HG02798 (cell line): Measurements from ENCODE around the gene TMEM266.

Experiments used
- ATAC-seq: cut with Tn5 transposase; IDR thresholded peaks from one replicate; pipeline ENCODE4 v1.9.1; 2021; ENCODE audit warnings: mild to moderate bottlenecking; ENCODE audit not compliant: unreplicated experiment, poor library complexity

The TMEM266 gene

DNA sequence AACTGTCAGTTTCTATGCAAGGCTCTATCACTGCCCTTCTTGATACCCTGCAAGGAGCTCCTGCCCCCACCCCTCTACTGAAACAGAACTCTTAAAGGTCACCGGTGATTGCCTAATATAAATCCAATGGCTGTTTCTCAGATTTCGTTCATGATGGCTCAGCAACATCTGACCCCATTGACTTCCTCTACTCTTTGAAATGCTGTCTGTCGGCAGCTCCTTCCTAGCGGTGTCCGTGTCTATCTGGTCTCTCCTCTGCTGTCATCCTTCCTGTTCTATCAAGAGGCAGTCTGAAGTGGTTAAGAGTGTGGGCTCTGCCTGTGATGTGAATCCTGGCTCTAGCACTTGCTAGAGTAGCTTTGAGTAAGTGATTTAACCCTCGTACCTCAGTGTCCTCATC is 5.5 kb downstream of the TMEM266 start:
- ATAC-seq: no peak

DNA sequence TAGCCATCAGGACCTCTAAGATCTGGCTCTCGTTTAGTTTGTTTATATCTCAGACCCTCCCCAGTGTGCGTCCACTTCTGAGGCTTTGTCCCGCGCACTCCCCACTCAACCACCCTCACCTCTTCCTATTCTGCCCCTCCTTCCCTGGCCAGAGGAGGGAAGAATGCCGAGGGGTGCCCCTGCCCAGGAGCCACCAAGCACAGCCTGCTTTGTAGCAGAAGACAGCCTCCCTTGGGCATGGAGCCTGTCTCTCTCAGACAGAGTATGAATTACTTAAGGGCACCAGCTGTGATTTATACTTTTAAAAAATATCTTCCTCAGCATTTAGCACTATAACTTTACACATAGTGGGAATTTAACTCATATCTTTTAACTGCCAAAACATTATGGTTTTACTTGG is 6.0 kb downstream of the TMEM266 start:
- no peak for ATAC-seq

DNA sequence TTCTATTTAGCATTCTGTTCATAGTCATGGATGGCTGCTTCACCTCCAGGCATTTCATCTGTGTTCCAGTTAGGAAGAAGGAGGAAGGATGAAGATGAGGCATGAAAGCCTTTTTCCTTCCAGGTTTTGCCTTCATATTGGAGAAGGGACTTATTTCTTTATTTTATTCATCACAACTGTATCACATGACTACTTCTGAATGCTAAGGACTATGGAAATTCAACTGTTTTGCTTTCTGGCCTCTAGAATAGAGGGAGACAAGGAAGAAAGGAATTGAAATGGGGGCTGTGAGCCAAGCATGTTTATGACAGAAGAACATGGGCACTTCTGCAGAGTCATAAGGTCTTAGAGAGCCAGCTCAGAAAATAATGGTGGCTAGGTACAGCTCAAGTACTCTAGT is 10.4 kb downstream of the TMEM266 start:
- no peak for ATAC-seq

DNA sequence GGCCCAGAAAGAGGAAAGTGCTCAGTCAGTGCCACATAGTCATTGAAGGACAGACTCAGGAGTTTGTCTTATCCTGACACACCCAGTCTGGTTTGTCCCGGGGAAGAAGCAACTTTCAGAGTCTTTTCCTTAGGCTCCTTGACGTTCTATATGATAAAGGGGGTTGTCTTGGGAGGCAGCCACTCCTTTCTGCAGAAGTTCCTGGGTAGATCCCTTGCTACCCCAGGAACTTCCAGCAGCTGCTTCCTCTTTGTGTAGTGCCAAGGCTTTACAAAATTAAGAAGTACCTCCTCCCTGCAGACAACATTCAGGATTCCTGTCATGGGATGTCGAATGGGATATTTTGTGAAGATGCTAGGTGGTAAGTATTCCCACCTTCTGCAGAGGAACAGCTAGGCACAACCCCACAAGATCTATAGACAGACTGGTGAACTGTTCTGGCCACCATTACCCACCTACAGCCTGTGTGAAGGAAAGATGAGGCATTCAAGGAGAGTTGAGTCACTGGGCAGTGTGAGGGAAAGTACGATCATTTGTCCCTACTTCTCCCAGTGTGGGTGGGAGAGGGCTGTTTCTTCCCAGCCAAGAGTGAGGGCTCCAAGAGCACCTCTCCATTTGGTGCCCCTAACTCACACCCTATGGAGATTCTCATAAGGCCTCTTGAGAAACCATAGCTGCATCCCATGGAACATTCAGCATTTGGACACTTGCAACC is 11.3 kb downstream of the TMEM266 start:
- ATAC-seq: no peak

DNA sequence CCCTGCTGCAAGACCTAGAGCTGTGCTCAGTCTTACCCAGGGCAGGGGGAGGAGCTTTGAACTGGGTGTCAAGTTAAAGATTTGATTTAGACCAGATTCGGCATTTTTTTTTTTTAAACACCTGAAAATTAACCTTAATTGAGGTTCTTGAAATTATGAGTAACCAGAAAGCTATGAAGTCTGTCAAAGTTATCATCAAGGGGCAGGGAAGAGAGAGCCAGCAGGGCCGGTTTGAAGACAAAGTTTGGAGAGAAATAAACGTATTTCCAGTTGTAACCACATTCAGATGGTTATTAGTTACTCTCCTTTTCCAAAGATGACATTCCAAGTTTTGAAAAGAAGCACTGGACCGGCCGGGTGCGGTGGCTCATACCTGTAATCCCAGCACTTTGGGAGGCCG is 12.0 kb downstream of the TMEM266 start:
- no peak for ATAC-seq

DNA sequence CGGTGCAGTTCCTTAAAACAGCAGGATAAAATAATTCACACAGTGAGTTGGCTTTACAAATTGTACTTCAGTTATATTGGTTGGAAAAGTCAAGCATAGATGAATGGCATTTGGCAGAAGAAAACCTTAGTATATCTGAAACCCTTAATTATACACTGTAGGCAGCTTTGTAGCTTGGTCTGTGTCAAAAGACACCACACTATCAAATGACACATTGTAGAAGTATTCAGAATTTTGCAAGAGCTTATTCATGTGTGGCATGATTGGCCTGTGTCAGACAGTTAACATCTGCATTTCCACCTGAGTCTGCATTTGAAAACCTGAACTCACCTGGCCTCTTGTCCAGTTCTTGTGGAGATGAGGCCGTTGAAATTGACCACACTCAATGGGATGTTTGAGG is 13.8 kb downstream of the TMEM266 start:
- no peak for ATAC-seq

DNA sequence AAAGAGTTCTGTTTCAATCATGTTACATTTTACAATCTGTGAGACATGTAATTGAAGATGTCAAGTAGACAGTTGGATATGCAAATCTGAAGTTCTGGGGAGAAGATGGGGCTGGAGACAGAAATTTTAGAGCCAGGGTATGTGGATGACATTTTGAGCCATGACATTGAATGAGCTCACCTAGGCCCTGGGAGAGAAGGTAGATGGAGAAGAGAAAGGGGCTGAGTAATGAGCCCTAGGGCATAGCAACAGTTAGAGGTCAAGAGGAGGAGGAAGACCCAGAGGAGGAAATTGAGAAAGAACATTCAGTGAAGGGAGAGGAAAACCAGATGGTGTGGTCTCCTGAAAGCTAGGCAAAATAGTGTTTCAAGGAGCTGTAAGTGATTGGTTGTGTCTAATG is 15.3 kb downstream of the TMEM266 start:
- no peak for ATAC-seq

DNA sequence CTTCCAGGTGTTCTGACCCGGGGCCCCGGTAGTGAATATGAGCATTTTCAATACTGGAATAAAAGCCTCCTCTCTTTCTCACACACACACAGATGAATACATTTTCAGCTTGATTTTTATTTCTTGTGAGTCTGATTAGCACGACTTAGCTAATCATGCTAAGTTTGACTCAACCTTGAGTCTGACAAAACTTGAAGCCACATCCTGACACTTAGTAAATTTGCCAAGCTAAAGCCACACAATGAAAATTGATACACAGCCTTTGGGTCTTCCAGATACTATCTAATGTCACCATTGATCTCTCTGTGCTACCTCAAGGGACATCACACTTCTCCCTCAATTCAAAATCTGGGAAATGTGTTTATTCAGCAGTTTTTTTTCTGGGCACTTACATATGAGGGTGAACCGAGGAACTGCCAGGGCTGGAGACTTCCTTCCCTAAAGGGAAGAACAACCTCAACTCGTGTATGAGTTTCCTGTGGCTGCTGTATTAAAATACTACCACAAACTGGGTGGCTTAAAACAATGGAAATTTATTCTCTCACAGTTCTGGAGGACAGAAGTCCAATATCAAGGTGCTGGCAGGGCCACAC is 18.6 kb downstream of the TMEM266 start:
- ATAC-seq: no peak

DNA sequence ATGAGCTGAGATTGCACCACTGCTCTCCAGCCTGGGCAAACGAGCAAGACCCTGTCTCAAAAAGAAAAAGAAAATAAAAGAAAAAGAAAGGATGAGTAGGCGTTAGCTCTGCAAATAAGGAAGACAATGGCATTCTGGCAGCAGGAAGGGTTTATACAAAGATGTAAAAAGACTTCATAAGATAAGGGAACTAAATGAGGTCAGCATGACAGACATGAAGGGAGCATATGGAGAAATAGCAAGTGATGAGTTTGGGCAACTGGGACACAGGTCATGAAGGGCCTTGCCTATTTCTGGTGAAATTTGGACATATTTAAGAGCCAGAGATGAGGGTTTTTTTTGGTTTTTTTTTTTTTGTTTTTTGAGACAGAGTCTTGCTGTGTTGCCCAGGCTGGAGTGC is 24.5 kb downstream of the TMEM266 start:
- ATAC-seq: no peak

DNA sequence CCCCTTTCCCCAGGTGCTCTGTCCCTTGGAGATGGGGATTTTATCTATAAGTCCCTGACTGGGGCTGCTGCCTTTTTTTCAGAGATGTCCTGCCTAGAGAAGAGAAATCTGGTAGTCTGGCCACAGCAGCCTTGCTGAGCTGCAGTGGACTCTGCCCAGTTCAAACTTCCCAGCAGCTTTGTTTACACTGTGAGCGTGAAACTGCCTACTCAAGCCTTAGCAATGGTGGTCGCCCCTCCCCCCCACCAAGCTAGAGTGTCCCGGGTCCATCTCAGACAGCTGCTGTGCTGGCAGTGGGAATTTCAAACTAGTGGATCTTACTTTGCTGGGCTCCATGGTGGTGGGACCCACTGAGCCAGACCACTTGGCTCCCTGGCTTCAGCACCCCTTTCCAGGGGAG is 38.9 kb downstream of the TMEM266 start:
- no peak for ATAC-seq

DNA sequence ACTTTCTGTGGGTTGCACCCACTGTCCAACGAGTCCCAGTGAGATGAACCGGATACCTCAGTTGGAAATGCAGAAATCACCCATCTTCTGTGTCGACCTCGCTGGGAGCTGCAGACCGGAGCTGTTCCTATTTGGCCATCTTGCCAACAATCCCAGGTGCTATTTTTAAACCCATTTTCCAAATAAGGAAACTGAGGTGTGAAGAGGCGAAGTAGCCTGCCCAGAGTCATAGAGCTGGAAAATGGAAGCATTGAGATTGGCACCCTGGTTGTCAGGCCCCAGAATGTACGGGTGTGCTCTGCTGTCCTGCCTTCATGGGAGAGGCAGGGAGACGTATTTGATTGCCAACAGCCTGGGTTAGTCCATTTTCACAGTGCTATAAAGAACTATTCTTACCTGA is 39.6 kb downstream of the TMEM266 start:
- ATAC-seq: no peak

DNA sequence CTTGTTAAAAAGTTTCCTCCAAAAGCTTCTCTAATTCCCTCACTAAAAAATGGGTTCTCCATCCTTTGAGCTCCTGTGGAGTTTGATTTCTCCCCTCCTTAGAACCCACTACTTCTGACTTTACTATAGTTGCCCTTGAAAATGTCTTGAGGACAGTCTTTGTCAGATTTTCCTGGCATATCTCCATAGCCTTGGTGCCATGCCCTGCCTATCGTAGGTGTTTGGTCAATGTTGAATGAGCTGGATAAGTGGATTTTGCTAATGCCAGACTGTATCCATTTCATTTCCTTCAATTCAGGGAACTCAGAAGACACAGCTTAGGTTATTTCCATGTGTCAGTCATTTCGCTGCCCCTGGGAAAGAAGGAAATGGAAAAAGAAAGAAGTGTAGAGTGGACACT is 40.6 kb downstream of the TMEM266 start:
- no peak for ATAC-seq

DNA sequence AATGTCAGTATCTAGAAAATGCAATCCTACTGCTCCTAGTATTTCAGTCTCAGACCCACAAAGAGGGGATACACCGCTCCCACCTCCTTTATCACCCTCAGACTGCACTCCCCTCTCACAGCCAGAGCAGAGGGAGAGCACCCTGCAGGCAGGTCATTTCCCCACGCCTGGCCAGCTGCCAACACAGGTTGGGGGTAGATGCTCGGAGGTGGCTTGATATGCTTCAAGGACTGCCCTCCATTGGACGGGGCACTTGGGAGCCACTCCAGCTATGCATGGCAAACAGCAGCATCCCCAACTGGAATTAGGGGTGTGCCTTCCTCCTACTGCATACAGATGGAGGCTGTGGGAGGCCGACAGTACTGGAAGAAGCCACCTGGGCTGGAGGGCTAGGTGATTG is 41.9 kb downstream of the TMEM266 start:
- ATAC-seq: no peak

DNA sequence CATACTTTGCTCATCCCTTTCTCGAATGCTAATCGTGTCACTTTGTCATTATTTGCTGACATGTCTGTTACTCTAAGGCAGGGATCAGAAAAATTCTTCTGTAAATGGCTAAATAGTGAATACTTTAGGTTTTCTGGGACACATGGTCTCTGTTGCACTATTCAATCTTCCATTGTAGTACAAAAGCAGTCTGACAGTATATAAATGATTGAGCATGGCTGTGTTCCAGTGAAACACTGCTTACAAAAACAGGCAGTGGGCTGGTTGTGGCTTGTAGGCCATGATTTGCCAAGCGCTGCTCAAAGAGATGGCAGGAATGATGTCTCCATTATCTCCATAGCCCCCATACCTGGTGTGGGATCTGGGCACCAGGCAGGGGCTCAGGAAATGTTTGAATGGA is 45.6 kb downstream of the TMEM266 start:
- ATAC-seq: no peak

DNA sequence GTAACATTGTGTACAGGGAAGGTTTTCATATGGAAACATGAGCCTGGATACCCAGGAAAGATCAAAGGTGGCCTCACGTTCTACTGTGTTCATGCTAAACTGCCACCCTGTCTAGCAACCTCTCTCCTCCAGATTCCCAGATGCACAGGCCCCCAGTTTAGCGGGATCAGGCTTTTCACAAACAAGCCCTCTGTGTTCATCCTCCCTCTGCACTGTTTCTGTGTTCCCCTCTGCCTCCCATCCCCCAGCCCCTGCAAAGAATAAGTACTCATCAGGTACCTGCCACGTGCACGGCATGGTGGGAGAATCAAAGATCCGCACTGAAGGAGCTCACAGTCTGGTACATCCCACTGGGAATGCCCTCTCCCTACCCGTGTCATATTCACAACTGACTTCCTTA is 46.1 kb downstream of the TMEM266 start:
- no peak for ATAC-seq

DNA sequence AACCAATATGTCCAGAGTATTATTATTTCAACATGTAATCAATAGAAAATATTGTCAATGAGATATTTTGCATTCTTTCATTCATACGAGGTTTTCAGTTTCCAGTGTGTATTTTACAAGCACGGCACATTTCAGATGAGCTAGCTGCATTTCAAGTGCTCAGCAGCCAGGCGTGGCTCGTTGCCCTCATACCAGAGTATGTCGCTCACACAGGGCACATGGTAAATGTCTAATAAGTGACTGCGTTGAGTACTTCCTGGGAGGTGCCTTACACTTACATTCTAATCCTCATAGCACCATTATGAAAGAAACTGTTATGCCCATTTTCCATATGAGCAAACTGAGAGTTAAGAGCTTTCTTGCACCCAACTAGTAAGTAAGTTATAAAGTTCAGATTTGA is 47.4 kb downstream of the TMEM266 start:
- no peak for ATAC-seq

DNA sequence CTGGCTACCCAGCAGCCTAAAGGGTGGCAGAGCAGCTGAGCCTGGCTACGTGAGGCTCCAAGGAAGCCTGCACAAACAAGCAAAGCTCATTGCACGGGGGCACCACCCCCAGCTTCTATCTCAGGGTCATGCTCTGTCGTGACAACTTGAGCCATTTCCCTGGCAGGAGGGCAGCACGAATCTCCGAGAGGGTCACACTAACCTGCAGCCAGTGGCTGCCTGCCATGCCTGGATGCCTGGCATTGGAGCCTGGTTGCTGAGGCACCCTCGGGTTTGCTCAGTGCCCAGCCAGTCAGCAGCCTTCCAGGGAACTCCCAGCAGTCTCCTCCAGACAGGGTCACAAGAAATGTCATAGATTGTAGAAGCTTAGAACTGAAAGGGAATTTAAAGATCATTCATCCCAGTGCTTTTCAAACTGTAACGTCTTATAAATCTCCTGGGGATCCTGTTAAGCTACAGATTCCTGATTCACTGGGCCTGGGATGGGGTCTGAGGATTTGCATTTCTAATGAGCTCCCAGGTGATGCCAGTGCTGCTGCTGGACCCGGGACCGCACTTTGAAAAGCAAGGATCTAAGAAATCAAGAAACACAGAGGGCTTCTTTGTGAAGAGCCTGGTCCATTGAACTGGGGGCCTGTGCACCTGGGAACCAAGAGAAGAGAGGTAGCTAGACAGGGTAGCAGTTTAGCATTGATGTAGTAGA is 48.4 kb downstream of the TMEM266 start:
- ATAC-seq: no peak

DNA sequence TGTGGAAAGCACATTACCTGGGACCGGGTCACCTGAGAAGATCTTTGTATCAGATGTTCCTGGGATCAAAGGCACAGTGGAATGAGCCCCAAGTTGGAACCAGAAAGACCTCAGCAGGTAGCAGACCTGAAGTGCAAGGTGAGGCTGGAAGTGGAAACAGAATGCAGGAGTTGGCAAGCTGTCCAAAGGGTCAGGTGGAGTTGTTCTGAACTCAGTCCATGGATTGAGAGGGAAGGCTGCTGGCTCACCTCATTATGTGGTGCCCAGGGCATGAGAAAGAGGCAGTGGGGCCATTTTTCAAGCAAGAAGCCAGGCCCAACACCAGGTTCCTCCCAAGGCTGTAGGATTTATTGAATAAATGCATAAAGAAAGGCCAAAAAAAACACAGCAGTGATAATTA is 49.3 kb downstream of the TMEM266 start:
- ATAC-seq: no peak

DNA sequence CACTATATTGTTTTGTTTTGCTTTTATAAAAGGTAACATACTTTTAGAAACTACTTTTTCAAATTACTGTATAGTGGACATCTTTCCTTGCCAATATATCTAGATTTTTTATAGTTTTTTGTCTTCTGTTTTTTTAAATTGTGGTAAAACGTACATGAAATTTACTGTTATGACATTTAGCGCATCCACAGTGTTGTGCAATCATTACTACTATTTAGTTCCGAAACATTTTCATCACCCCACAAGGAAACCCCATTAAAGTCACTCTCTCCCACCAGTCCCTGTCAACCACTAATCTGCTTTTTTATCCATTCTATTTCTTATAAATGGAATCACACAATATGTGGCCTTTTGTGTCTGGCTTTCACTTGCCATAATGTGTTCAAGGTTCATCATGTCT is 54.8 kb downstream of the TMEM266 start:
- ATAC-seq: no peak

DNA sequence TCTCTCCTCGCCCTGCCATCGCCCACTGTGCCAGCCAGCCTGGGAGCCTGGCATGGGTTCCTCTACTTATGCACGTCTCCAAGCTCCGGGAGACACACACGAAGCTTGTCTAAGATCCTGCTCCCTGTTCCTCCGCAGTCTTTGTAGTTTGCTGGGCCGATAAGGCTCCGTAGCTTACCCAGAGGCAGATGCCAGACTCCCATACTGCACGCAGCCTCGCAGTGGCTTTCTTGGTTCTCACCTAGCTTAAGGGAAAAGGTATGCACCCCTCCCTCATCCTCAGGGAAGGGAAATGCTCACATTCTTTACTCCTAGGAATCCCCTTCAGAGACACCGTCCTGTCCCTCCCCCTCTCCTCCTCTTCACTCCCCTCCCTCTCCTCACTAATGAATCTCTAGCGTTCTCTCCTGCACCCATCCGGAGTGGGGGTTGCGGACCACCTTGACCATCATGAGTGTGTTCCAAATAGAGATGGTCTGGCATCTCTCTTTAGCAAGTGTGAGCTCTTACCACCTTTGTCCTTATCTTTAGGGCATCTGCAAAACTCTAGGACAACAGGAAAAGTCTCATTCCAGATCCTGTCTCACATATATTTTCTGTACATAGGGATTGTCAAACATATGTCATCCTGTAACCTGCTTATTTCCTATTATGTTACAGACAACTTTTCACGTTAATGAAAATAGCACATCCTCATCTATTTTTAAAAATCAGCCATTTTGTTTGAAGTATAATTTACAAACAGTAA is 56.5 kb downstream of the TMEM266 start:
- no peak for ATAC-seq

DNA sequence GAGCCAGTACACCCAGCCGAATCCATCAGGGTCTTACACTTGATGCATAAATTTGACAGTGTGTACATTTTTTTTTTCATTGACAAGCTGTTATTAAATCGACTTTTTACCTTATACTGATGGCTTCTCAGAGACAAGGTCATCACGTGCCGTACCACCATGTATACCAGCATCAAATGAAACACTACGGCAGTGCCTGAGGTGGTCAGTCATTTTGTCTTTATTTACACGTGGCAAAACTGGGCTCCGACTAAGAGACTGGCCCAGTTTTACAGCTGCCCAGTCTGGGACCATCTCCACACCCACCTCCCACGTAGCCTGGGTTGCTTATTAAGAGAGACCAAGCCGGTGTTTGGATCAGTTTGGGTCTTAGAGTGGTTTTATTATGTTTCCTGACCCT is 57.4 kb downstream of the TMEM266 start:
- ATAC-seq: no peak
